ENCODE results near the gene CHD9.

Gene CHD9

GRCh38 chr16:53290520-53290919 is 235.7 kb downstream of the CHD9 start:
- TF ChIP-seq CTCF (IDR thresholded peaks at IDR 0.05; ENCODE audit: insufficient read depth, low read length, poor library complexity, severe bottlenecking), result no peak
- H3K27me3 ChIP-seq (replicated peaks; ENCODE audit: control insufficient read depth, insufficient read depth, low read length), result no peaks in the 10 kb centered on the region
- peaks cover 14% of the 10 kb centered on the region for H3K36me3 ChIP-seq (ENCODE audit: control insufficient read depth, insufficient read depth, low read length)

GRCh38 chr16:53291757-53292392 is 237.1 kb downstream of the CHD9 start:
- no peak for DNase-seq (ENCODE audit: extremely low read depth, insufficient read length)
- no peak overlapping the region for H3K4me3 ChIP-seq (replicated peaks; ENCODE audit: low read depth, low read length)
- H3K36me3 ChIP-seq (ENCODE audit: control insufficient read depth, insufficient read depth, low read length), result peaks cover 15% of the 10 kb centered on the region
- no peak for TF ChIP-seq CTCF (IDR thresholded peaks at IDR 0.05; ENCODE audit: insufficient read depth, low read length, poor library complexity, severe bottlenecking)
- H3K27me3 ChIP-seq (replicated peaks; ENCODE audit: control insufficient read depth, insufficient read depth, low read length), result no peaks in the 10 kb centered on the region

More at GRCh38 chr16:53290520-53290919, 235.7 kb downstream of the CHD9 start:
- no peak overlapping the region for H3K4me3 ChIP-seq (replicated peaks; ENCODE audit: low read depth, low read length)
- DNase-seq (ENCODE audit: extremely low read depth, insufficient read length), result no peak

- H3K4me3 ChIP-seq (replicated peaks; ENCODE audit: low read depth, low read length), result no peak overlapping the region
- no peaks in the 10 kb centered on the region for H3K27me3 ChIP-seq (replicated peaks; ENCODE audit: control insufficient read depth, insufficient read depth, low read length)
- peaks cover 13% of the 10 kb centered on the region for H3K36me3 ChIP-seq (ENCODE audit: control insufficient read depth, insufficient read depth, low read length)
- TF ChIP-seq CTCF (IDR thresholded peaks at IDR 0.05; ENCODE audit: insufficient read depth, low read length, poor library complexity, severe bottlenecking), result no peak
- DNase-seq (ENCODE audit: extremely low read depth, insufficient read length), result no peak
Measured at GRCh38 chr16:53297477-53297876, 242.7 kb downstream of the CHD9 start.

- Histone ChIP-seq H3K36me3 (ENCODE audit: control insufficient read depth, insufficient read depth, low read length) (peaks cover 8% of the 10 kb centered on the region), H3K4me3 (replicated peaks; ENCODE audit: low read depth, low read length) (no peak overlapping the region), H3K27me3 (replicated peaks; ENCODE audit: control insufficient read depth, insufficient read depth, low read length) (no peaks in the 10 kb centered on the region)
- TF ChIP-seq CTCF (IDR thresholded peaks at IDR 0.05; ENCODE audit: insufficient read depth, low read length, poor library complexity, severe bottlenecking), result no peak
- DNase-seq (ENCODE audit: extremely low read depth, insufficient read length), result no peak
Measured at GRCh38 chr16:53304334-53304733, 249.5 kb downstream of the CHD9 start.

GRCh38 chr16:53305743-53306142 is 251.0 kb downstream of the CHD9 start:
- DNase-seq (ENCODE audit: extremely low read depth, insufficient read length), result no peak
- no peak for TF ChIP-seq CTCF (IDR thresholded peaks at IDR 0.05; ENCODE audit: insufficient read depth, low read length, poor library complexity, severe bottlenecking)
- Histone ChIP-seq H3K4me3 (replicated peaks; ENCODE audit: low read depth, low read length) (no peak overlapping the region), H3K36me3 (ENCODE audit: control insufficient read depth, insufficient read depth, low read length) (peaks cover 8% of the 10 kb centered on the region), H3K27me3 (replicated peaks; ENCODE audit: control insufficient read depth, insufficient read depth, low read length) (no peaks in the 10 kb centered on the region)

- no peak for DNase-seq (ENCODE audit: extremely low read depth, insufficient read length)
- Histone ChIP-seq H3K36me3 (ENCODE audit: control insufficient read depth, insufficient read depth, low read length) (peaks cover 4% of the 10 kb centered on the region), H3K27me3 (replicated peaks; ENCODE audit: control insufficient read depth, insufficient read depth, low read length) (no peaks in the 10 kb centered on the region), H3K4me3 (replicated peaks; ENCODE audit: low read depth, low read length) (no peak overlapping the region)
- no peak for TF ChIP-seq CTCF (IDR thresholded peaks at IDR 0.05; ENCODE audit: insufficient read depth, low read length, poor library complexity, severe bottlenecking)
Measured at GRCh38 chr16:53309457-53309856, 254.7 kb downstream of the CHD9 start.

Measured in GM06990 (cell line).